Mononuclear cell (primary cell): ENCODE data around the gene KCNJ13. TPM values are rescaled to one million over a fixed set of nuclear protein-coding genes. Genes with fewer than 3 reads are reported as not detected.

ENCODE experiments used
- H3K27me3 ChIP-seq: 2 replicates; pipeline ENCODE4 v1.6.0; 2011; ENCODE audit warnings: low read length, control low read depth; ENCODE audit not compliant: insufficient read depth
- H3K4me1 ChIP-seq: 2 replicates; pipeline ENCODE4 v1.5.1; 2011; ENCODE audit warnings: mild to moderate bottlenecking, low read length, control low read depth; ENCODE audit not compliant: insufficient read depth
- H3K4me3 ChIP-seq: 2 replicates; pipeline ENCODE4 v1.5.1; 2011; ENCODE audit warnings: mild to moderate bottlenecking, low read length, moderate library complexity
- H3K9me3 ChIP-seq: 2 replicates; pipeline ENCODE4 v1.5.1; 2011; ENCODE audit warnings: low read depth, mild to moderate bottlenecking, control low read depth, low read length
- total RNA-seq: library from RNA; depleted of rRNA; stranded (reverse); fragments of >200 nt; gene quantifications from one replicate; pipeline ENCODE4 v1.2.3, GENCODE V29; 2012

The KCNJ13 gene
- total RNA-seq, 1 donor: not detected

- no peaks in the 10 kb centered on the region for H3K4me1 ChIP-seq
- no peak overlapping the region for H3K4me3 ChIP-seq
- H3K9me3 ChIP-seq: no peaks in the 10 kb centered on the region
- H3K27me3 ChIP-seq: no peaks in the 10 kb centered on the region
Measured at GRCh38 chr2:232781765-232782164, 5.4 kb upstream of the KCNJ13 start.

GRCh38 chr2:232779934-232780333 lies 3.6 kb upstream of the KCNJ13 start:
- H3K4me1 ChIP-seq: no peaks in the 10 kb centered on the region
- no peaks in the 10 kb centered on the region for H3K9me3 ChIP-seq
- no peaks in the 10 kb centered on the region for H3K27me3 ChIP-seq
- H3K4me3 ChIP-seq: no peak overlapping the region

DNA sequence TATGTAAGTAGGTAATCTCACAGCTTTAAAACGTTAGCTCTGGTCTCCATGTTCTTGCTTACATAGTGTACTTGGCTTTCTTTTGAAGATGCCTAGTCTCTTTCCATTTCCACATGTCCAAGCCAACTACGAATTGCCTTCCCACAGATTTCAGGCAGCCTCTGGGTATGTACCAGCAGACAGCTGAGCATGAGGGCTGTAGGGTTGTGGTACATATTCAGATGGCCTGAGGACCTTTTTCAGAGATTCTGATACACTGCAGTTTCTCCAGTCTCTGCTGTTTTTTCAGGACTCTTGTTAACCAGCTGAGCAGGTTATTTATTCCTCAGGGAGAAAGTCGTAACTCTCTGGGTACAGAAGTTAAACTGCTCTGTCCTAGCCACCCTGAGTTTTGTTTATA lies 3.1 kb upstream of the KCNJ13 start:
- Histone ChIP-seq H3K27me3 (no peaks in the 10 kb centered on the region), H3K4me1 (no peaks in the 10 kb centered on the region), H3K4me3 (no peak overlapping the region), H3K9me3 (no peaks in the 10 kb centered on the region)

- H3K4me1 ChIP-seq: peaks cover 3% of the 10 kb centered on the region
Measured at GRCh38 chr2:232777276-232777675, 911 bp upstream of the KCNJ13 start.

DNA sequence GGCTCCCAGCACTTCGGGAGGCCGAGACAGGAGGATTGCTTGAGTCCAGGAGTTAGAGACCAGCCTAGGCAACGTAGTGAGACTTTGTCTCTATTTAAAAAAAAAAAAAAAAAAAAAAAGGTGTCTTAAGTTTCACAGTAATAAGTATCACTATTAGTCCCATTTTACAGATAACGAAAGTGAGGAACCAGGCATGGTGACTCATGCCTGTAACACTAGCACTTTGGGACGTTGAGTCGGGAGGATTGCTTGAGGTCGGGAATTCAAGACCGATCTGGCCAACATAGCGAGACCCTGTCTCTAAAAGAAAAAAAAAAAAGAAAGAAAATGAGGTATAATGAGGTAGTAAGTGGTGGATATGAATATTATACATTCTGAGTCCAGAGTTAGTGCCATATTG lies 2.5 kb downstream of the KCNJ13 start:
- H3K9me3 ChIP-seq: no peaks in the 10 kb centered on the region
- H3K4me1 ChIP-seq: peaks cover 7% of the 10 kb centered on the region
- no peak overlapping the region for H3K4me3 ChIP-seq
- no peaks in the 10 kb centered on the region for H3K27me3 ChIP-seq

More at GRCh38 chr2:232777276-232777675, 911 bp upstream of the KCNJ13 start:
- no peak overlapping the region for H3K4me3 ChIP-seq
- H3K27me3 ChIP-seq: no peaks in the 10 kb centered on the region
- H3K9me3 ChIP-seq: no peaks in the 10 kb centered on the region

GRCh38 chr2:232772531-232772930 lies 3.8 kb downstream of the KCNJ13 start:
- Histone ChIP-seq H3K4me1 (peaks cover 7% of the 10 kb centered on the region), H3K9me3 (no peaks in the 10 kb centered on the region), H3K4me3 (no peak overlapping the region), H3K27me3 (no peaks in the 10 kb centered on the region)

DNA sequence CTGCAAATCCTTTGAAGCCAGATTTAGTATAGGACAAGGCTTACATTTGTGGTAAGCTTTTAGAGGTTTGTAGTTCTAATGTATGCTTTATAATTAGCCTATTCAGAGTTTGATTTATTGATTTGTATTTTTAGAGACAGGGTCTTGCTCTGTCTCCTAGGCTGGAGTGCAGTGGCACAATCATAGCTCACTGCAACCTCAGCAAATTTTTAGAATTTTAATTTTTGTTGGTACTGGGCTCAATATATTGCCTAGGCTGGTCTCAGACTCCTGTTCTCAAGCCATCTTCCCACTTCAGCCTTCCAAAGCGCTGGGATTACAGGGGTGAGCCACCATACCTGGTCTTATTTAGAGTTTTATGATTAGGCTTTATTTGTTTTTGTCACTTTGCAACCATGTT lies 4.5 kb downstream of the KCNJ13 start:
- Histone ChIP-seq H3K9me3 (no peaks in the 10 kb centered on the region), H3K4me3 (no peak overlapping the region), H3K4me1 (peaks cover 7% of the 10 kb centered on the region), H3K27me3 (no peaks in the 10 kb centered on the region)

DNA sequence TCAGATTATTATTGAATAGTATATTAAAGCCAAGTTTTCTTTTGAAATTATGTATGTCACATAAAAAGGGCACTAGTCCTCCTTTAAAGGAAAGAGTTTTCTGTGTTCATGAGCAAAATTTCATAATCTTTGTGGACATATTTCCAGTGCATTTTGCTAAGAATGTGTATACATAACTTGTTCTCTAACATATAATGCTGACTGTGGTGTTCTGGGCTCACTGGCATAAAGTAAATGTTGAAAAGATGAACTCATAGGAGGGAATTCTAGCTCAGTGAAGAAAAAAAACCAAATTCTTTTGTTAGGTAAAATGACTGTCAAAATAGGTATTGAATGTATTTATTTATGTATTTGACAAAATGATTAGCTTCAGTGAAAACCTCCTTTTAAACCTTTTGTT lies 6.2 kb downstream of the KCNJ13 start:
- H3K4me3 ChIP-seq: no peak overlapping the region
- H3K27me3 ChIP-seq: no peaks in the 10 kb centered on the region
- peaks cover 7% of the 10 kb centered on the region for H3K4me1 ChIP-seq
- H3K9me3 ChIP-seq: no peaks in the 10 kb centered on the region

- no peak overlapping the region for H3K4me3 ChIP-seq
- no peaks in the 10 kb centered on the region for H3K9me3 ChIP-seq
- H3K4me1 ChIP-seq: peaks cover 7% of the 10 kb centered on the region
- no peaks in the 10 kb centered on the region for H3K27me3 ChIP-seq
Measured at GRCh38 chr2:232767866-232768265, 8.5 kb downstream of the KCNJ13 start.

DNA sequence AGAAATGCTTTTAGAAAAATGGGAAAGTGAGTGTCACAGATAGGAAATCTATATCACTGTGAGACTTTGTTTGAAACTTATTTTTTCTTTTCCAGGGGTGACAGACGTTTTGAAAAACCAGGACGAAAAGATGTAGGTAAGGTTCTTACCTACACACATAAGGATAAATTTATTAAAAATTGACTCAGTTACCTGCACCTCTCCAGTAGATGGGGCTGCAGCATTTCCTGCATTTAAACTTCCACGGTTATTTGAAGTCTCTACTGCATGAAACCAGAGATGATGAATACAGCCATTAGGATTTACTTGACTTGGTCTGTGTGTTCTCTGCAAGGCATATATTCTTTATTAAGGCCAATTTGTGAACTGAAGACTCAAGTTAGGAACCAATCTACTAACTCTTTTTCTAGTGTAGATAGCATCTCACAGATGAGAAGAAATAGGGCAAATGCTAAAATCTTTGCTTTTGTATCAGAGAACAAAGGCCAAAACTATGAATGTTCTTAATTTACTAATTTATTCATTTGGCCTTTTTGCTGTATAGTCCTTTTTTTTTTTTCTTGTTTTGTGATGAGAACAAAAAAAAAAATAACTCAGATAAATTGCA lies 15.0 kb downstream of the KCNJ13 start:
- Histone ChIP-seq H3K9me3 (no peaks in the 10 kb centered on the region), H3K4me1 (peaks cover 4% of the 10 kb centered on the region), H3K4me3 (no peak overlapping the region), H3K27me3 (no peaks in the 10 kb centered on the region)

GRCh38 chr2:232757905-232758304 lies 18.5 kb downstream of the KCNJ13 start:
- Histone ChIP-seq H3K4me1 (peaks cover 4% of the 10 kb centered on the region), H3K27me3 (no peaks in the 10 kb centered on the region), H3K4me3 (no peak overlapping the region), H3K9me3 (no peaks in the 10 kb centered on the region)

DNA sequence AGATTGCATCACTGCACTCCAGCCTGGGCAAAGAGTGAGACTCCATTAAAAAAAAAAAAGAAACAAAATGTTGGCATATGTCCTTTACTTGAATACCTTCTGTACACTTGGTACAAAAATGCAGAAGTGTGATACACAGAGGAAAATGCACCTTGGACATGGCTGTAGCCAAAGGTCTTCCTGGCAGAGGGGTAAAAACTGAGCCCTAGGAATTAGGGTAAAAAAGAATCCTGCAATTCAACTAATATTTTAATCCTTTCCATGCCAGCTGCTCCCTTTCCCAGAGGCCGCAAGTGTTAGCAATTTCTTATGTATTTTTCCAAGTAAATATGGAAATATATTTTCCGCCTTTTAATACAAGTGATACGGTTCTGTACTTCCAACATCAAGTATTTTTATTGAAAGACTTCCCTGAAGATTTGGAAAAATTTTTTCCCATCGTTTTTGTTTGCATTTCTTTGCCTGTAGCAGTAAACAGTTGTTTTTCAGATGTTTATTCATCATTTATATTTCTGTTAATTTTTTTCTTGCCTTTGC lies 26.2 kb downstream of the KCNJ13 start:
- Histone ChIP-seq H3K4me1 (no peaks in the 10 kb centered on the region), H3K4me3 (no peak overlapping the region), H3K9me3 (no peaks in the 10 kb centered on the region), H3K27me3 (no peaks in the 10 kb centered on the region)

GRCh38 chr2:232749331-232749730 lies 27.0 kb downstream of the KCNJ13 start:
- Histone ChIP-seq H3K9me3 (no peaks in the 10 kb centered on the region), H3K4me3 (no peak overlapping the region), H3K4me1 (no peaks in the 10 kb centered on the region), H3K27me3 (no peaks in the 10 kb centered on the region)

- no peaks in the 10 kb centered on the region for H3K9me3 ChIP-seq
- no peak overlapping the region for H3K4me3 ChIP-seq
- no peaks in the 10 kb centered on the region for H3K4me1 ChIP-seq
- no peaks in the 10 kb centered on the region for H3K27me3 ChIP-seq
Measured at GRCh38 chr2:232748038-232748437, 28.3 kb downstream of the KCNJ13 start.

GRCh38 chr2:232744963-232745362 lies 31.4 kb downstream of the KCNJ13 start:
- no peaks in the 10 kb centered on the region for H3K27me3 ChIP-seq
- no peaks in the 10 kb centered on the region for H3K9me3 ChIP-seq
- H3K4me1 ChIP-seq: peaks cover 6% of the 10 kb centered on the region
- H3K4me3 ChIP-seq: no peak overlapping the region

DNA sequence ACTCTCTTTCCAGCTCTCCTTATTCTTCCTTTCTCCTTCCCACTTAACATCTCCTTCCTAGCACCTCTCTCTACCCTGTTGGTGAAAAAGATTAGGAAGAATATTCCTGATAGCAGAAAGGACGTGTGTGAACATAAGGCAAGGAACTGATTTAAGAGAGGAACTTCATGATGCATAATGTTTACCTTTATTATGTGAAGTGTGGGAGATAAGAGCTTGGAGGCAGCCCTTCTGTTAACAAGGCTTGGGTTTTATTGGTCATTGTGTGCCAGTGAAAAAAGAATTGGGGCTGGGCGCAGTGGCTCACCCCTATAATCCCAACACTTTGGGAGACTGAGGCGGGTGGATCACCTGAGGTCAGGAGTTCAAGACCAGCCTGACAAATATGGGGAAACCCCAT lies 34.4 kb downstream of the KCNJ13 start:
- no peaks in the 10 kb centered on the region for H3K9me3 ChIP-seq
- H3K4me1 ChIP-seq: peaks cover 6% of the 10 kb centered on the region
- no peak overlapping the region for H3K4me3 ChIP-seq
- no peaks in the 10 kb centered on the region for H3K27me3 ChIP-seq
